ENCODE results near the gene PIGC.

Gene PIGC

DNA sequence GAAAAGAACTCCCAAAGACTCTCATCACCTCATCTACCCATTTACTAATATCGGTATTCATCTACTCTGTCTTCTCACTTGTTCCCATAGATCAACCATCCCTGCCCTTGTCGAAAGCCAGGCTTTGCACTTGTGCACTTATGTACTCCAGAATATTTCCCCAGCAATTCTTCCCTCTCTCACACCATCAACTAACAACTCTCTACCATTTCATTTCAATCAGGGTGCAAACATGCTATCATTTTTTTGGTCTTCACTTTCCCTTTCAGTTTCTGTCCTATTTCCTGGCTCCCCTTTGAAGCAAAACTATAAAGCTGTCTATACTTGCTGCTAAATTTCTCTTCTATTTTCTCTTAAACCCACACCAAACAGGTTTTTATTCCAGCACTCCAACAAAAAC is 16.7 kb downstream of the PIGC start:
- DNase-seq, result no peak

DNA sequence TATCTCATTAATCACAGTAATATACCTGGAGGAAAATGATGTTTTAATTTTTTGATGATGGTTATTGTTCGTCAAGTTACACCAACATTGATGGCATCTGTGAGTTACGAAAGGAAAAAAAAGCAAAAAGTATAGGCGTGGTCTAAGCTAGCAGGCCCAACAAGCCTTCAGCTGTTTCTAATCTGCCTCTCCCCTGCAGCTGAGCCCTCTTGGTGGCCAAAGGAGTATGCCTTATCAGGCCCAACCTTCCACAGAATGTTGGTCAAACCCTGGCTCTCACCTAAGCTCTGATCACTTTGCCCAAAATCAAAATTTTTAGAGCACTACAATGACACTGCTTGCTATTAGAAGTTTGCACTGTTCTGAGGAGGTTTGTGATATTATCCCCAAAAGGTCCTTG is 18.5 kb downstream of the PIGC start:
- DNase-seq, result no peak

DNA sequence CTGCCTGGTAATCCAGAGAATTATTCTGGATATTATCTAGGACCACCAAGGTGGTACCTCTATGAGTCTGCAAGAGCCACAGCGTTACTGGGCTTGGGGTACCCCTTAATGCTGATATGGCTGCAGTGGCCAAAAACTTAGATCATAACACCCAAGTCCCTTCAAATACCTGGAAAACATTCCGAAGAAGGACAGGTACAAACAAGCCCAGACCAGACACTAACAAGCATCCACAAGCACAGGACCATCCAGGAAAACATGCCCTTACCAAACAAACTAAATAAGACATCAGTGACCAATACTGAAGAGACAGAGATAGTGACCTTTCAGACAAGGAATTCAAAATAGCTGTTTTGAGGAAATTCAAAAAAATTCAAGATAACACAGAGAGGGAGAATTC is 20.5 kb downstream of the PIGC start:
- DNase-seq, result no peak

DNA sequence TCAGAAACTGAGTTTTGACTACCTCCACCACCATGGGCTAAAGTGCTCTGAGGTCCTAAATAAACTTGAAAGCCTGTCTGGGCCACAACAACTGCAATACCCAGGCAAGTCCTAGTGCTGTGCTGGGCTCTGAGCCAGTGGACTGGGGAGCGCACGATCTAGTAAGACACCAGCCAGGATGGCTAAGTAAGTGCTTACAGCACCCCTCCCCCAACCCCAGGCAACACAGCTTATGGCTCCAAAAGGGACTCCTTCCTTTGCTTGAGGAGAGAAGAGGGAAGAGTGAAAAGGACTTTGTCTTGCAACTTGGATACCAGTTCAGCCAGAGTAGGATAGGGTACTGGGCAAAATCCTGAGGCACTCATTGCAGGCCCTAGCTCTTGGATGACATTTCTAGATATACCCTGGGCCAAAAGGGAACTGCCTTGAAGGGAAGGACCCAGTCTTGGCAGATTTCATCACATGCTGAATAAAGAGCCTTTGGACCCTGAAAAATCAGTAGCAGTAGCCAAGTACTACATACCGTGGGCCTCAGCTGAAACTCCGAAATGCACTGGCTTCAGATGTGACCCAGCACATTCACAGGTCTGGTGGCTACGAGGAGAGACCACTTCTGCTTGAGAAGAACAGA is 21.8 kb downstream of the PIGC start:
- no peak for DNase-seq

DNA sequence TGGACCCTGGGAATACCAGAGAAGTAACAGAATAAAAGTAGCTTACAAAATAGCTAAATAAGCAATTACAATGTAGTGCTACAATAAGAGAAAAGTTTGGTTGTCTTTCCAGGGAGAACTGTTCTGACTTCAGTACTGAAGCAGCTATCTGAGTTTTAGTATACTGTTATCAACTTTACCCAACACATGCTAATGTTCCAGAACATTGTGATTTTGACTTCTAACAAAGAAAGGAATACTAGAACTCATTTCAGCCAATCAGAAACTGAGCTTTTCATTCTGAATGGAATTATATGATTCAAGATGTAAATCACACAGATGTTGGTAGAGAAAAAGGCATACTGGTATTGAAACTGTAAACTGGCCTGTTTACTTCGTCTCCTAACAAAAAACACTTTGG is 23.5 kb downstream of the PIGC start, which contains the start of gene C1orf105:
TSS of gene C1orf105 (plus strand) at position 301 of the 400 bp plus-strand sequence. CDS start 201 bp downstream, outside the sequence.
- no peak for DNase-seq

DNA sequence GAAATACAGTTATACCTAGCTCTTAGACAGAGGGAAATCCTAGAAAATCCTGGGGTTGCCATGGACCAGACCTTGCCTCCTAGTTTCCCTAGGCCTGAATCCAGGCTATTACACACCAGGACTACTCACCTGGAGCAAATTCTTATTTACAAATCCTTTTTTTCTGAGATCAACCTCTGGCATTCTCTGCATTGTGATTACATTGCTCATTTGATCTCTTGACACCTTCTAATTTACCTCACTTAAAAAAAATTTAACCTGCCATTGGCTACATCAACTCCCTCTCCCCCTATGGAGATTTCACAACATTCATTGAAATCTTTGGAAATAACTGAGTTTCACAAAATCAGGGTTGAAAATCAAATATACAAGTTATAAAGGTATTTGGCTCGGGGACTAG is 26.3 kb downstream of the PIGC start:
- DNase-seq, result peak in 1 of 2 experiments; percentile 33

DNA sequence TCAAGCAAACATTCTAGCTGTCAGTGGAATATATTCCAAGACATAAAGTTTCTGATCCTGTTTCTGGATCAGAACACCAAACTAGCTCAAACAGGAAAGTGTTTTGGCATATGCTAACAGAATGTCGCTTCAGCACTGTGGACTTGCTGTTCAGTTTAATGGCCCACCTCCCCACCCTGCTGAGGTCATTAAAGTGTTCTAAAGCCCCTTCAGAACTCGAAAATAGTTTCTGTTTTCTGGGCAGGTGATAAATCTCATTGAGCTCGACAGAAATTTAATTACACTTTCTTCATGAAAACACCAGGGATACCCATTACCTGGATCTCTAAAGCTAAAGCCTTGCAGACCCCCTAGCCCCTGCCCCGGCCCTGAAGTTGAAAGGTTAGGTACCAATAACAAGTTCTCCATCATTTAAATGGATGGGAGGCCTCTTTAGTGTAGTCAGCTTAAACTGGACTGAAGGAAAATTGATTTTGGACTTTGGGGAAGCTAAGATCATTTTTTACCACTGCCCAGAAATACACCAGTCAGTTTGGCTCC is 27.3 kb downstream of the PIGC start:
- DNase-seq, result no peak

DNA sequence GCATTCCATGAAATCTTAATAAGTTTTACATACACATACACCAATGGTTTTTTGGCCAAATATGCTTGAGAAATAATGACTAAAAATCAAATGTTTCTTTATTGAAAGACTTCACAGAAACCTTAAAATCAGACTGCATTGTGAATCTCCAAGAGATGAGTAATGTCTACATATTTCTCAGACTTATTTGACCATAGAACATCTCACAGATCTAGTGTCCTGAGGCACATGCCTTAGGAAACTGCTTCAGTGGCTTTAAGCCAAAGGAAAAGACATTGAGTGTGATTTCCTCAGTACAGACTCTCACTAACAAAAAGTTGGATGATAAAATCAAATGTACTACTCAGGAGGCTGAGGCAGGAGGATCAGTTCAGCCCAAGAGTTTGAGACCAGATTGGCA is 29.5 kb downstream of the PIGC start:
- DNase-seq, result no peak

DNA sequence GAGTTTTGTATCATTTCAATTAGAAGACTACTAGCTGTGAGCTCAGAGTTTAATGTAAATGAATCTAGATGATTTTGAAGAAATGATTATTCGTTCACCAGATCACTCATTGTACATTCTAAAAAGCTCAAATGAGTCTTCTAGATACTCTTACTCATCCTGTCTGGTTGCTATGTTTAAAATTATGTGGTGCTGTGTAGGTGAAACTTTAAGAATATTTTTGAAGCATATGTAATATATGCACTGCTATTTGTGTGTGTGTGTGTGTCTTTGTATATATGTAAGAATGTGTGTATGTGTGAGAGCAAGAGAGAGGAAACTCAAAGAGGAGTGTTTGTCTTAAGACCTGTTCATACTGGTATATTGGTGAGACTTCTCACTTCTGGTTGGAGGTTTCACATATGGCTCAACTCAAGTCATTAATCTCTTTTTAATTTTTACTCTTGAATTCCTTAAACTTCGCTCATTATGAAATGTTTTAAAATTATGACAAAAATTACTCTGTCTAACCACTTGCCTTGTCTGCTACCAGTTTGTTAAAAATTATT is 32.0 kb downstream of the PIGC start:
- no peak for DNase-seq

DNA sequence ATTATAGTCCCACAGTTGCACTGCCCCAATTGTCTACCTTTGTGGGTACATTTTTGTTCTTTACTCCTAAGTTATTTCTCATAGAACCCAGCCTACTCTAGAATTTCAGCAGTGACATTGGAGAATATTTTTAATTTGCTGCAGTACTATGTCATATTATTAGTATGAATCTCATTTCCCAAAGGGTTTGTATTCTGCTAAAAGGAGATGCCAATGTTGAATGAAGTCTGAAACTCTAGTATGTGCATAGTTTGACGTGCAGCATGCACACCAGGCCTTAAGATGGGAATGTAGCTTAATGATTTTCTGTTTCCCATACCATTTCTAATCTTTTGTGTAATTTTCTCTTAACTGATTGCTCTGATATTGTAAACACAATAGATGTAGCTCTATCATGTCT is 33.8 kb downstream of the PIGC start:
- DNase-seq, result no peak

DNA sequence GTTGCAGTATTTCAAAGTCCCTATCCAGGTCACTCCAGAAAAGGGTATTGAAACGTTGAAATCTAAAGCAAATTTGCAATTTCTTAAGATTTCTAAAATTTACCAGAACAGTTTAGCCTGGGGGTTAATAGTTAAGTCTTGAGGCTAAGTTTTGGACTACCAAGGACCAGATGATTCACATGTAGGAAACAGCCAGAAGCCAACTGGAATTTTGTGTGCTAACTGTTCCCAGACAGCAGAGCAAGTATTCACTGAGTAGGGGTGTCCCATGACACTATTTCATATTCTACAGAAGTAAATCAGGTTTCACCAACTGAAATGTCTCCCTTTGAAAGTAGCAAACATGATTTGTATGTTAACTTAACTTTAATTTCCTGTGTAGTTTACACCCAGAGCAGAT is 34.9 kb downstream of the PIGC start:
- DNase-seq, result no peak

DNA sequence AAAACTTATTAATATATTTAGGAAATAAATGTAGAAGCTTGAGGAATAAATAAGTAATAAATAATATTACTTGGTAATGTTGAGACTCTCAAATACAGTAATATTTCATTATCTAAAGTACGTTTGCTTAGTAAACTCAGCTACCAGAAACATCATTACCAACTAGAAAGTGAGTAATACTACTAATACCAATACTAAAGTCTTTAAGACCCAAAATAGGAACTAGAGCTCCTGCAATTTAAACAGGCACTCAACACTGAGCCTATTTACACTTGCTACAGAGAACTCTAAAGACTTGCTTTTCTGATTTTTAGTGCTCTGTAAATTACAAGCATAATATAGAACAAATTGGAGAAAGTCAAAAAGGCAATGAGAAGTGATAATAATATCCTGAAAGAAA is 36.9 kb downstream of the PIGC start:
- DNase-seq, result no peak

DNA sequence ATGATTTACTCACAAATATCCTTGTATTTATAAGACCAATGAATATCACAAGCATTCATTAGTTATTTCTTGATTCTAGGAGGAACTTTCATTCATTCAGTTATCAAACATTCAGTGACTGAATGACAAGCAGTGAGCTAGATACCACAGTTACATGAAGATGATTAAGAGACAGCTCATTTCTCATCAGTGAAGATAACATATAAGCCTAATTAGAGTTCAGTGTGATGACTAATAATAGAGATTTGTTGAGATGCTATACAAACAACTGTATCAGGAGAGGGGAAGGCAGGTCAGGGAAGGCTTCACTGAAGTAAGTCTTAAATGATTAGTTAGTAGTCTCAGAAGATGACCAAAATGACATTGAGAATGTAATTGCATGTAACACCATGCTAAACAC is 38.0 kb downstream of the PIGC start:
- no peak for DNase-seq

DNA sequence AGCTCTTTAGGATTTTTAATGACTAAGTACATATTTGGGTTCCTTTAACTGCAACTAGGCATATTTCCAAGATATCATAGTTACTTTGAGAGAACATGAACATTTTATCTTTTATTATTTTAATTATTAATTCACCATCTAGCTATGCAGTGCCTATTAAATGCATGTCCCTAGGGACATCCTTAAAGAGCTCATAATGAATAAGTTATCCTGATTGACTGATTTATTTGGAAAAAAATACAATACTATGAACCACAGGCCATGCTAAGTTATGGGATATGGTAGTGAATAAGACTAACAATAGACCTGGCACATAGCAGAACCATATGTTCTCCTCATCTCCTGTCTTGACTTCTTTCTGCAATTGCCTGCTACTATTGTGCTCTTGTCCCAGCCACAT is 39.7 kb downstream of the PIGC start:
- no peak for DNase-seq

DNA sequence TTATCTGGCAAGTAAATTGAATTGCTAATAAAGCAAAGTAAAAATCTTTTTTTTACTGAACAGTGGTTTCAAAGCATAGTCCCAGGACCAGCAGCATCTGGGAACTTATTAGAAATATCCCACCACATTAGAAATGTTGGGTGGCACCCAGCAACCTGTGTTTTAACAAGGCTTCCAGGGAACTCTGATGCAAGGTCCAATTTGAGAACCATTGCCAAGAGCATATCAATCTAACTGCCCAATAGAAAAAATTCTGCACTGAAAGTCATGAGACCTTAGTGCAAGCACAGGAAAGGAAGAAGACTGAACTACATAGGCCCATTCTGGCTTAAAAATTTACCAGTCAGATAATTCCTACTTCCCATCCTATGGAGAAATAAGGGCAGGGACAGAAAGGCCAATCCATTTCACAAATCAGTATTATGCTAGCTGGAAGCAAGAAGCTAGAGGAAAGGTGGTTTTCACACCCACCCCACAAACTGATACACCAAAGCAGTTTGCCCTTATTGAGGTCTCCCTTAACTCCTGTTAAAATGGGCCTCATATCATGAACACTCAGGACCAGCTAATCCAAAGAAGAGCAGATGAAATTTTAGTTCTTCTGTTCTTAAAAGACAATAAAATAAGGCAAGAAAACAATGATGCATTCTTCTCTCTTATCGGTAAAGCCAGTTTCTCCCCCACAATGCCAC is 40.8 kb downstream of the PIGC start:
- DNase-seq, result no peak

DNA sequence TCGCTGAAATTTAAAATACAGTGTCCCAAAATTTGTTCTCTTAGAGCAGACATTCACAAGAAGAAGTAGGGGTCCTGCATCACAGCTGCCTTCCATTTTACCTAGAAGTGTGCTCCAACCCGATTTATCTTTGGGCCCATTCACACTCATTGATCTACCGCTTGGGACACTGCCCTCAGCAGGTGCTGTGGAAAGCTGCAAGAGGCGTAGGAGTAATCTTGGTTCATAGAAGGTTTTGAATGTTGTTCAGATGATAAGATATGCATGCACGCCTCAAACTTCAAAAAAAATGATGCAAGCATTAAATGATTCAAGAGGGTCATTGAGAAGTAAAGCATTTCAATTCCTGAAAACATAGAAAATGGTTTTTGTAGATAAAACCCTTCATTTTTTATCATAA is 42.0 kb downstream of the PIGC start:
- DNase-seq, result no peak

DNA sequence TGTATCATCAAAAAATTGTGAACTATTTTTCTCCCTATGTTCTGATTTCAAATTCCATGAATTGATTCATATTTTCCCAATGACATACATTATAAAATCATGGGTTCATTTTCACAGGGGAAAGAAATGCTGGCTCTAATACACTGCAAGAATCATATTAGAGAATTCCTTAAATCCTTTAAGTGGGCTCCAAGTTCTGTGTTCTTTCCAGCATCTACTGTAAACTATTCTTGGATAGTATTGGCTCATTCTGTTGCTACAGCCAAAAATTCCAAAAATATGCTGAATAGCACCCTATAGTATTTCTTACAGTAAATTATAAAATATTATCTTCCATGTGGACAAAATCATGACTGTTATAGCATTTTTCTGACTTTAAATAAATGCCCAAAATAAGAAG is 42.4 kb downstream of the PIGC start:
- no peak for DNase-seq

DNA sequence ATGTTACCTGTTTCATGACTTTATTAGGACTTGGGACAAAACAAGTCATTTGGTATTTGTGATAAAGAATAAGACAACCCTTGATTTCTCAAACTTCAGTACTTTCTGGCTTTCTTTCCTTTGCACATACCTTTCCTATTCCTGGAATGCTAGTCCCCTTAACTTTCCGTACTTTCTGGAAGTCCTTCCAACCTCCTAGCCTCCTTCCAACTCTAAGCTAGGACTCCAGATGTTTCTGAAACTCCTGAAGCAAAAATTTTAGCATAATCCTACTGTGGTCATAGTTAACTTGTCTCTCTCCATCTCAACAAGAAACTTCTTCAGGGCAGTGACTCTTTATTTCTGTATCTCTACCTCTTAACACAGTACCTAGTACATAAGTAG is 43.2 kb downstream of the PIGC start:
- no peak for DNase-seq

DNA sequence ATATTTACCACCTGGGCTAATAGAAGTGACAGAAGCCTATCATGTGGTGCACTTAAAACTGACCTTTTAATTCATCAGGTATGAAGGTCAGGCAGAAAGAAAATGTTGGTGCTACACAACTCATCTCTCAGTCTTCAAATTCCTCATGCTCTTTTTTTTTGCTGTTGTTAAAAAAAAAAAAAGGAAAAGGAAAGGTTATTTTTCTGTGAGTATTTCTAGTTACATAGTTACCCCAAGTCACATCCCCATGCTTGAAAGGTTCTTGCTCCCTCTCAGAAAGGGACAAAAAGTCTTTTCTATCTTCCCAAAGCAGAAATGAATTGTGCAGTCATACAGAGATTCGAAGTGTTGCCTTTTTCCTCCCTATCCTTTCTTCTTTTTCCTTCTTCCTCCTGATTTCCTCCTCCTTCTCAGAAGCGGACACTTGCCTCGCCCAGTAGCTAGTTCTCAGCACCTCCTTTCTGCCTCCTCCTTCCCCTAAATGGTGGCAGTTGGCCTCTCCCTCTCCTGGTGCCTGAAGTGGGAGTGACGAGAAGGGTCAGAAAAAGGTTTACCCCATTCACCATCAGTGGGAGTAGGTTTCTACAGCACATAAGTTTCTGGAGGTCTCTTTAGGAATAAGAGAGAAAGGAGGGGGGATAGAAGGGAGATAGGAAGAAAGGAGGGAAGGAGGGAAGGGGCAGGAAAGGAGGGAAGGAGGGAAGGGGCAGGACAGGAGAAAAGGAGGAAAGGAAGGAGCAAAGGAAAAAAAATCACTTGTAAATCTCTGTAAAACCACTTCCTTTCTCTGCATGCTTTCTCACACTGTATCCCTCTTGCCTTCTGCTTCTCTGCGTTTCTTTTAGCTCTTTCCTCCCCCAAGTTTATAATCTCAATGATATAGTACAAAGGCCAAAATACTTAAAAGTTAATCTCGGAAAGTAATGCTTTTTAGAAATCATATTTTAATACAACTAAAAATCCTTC is 43.8 kb downstream of the PIGC start:
- no peak for DNase-seq

DNA sequence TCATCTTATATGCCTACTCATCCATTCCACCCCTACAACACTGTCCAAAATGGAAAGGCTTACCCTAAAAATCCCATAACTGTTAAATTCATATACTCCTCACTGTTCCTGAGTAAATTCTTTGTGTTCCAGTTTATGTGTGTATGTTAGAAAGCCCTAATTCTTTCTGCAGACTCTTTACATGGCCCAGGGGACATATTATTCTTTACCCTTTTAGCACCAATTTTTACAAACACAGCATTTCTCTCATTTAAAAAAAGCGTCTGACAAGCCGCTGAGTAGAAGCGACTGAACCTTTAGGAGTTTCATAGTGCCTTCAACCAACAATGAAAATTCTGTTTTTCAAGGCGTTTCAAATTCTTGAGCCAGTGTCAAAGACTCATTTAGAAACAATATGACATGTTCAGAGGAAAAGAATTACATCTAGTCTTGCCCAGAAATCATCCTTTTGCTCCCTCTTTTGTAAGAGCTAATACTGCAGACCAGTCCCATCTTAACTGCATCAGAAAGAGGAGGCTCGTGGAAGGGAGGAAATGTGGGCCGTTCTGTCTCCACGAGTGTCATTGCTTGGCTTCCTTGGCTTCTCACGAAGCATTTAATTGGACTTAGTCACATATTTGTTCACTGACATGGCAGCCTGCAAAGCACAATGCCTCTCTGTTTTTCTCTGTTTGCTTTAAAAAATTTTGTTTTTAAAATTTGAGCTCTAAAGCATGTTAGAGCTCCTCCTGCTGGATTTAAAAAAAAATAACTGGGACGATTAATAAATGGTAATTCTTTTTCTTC is 44.7 kb downstream of the PIGC start:
- peak; percentile 2 to 57 for DNase-seq

DNA sequence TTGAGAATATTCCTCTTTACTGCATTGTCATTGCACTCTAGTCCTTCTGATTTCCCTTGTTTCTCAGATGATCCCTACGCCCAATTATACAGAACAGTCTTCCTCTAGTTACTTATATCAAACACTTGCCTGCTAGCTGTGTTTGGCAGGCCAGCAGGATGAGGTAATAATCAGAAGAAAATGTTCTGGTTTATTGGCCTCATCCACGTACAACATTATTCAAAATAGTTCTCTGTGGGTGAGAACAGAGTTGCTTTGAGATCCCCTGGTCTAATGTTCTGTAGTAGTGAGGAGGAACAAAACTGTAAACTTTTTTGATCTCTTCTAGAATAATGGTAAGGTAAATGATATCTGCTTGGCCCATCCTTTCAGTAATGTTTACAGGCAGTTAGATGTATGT is 45.7 kb downstream of the PIGC start:
- DNase-seq, result no peak

DNA sequence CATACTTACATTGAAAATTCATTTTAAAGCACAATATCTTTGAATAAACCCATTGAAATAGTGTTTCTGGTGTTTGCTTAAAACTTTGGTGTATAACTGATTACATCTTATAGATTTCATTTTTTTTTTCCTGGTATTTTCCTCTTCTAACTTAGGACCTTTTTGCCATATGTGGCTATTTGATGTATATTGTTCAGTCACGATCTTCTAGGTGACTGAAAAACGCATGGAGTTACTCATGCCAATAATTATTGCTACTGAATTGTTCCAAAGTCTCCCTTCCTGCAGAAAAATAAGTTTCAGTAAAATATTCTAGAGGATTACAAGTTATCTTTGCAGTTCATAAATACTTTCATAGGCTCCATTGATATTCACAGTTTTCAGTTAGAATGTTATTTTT is 46.2 kb downstream of the PIGC start:
- DNase-seq, result no peak

All from SW 1271 (cell line).